ENCODE data around the gene CX3CL1.

The CX3CL1 gene

GRCh38 chr16:57387598-57388354, 15.5 kb downstream of the CX3CL1 start:
- H3K36me3 ChIP-seq, result no peaks in the 10 kb centered on the region
- H3K9me3 ChIP-seq (ENCODE audit: severe bottlenecking), result no peaks in the 10 kb centered on the region
- H3K27ac ChIP-seq, result no peak overlapping the region
- DNase-seq, result no peak
- no peaks in the 10 kb centered on the region for H3K27me3 ChIP-seq (ENCODE audit: insufficient read depth, low read depth, severe bottlenecking)
- no peak overlapping the region for H3K4me3 ChIP-seq (ENCODE audit: low read depth, low read length)
- TF ChIP-seq CTCF (IDR thresholded peaks at IDR 0.05; ENCODE audit: low read depth, low read length), result no peak

- Histone ChIP-seq H3K27ac (no peak overlapping the region), H3K9me3 (ENCODE audit: severe bottlenecking) (no peaks in the 10 kb centered on the region), H3K27me3 (ENCODE audit: insufficient read depth, low read depth, severe bottlenecking) (no peaks in the 10 kb centered on the region), H3K4me3 (ENCODE audit: low read depth, low read length) (no peak overlapping the region), H3K36me3 (no peaks in the 10 kb centered on the region)
- TF ChIP-seq CTCF (IDR thresholded peaks at IDR 0.05; ENCODE audit: low read depth, low read length), result no peak
- DNase-seq, result no peak
Observed at GRCh38 chr16:57388359-57389086, 16.2 kb downstream of the CX3CL1 start.

- no peak for TF ChIP-seq CTCF (IDR thresholded peaks at IDR 0.05; ENCODE audit: low read depth, low read length)
- H3K9me3 ChIP-seq (ENCODE audit: severe bottlenecking), result no peaks in the 10 kb centered on the region
- no peak overlapping the region for H3K27ac ChIP-seq
- DNase-seq, result no peak
- H3K27me3 ChIP-seq (ENCODE audit: insufficient read depth, low read depth, severe bottlenecking), result no peaks in the 10 kb centered on the region
- H3K4me3 ChIP-seq (ENCODE audit: low read depth, low read length), result no peak overlapping the region
- H3K36me3 ChIP-seq, result no peaks in the 10 kb centered on the region
Observed at GRCh38 chr16:57389087-57389468, 16.8 kb downstream of the CX3CL1 start.

- Histone ChIP-seq H3K4me3 (ENCODE audit: low read depth, low read length) (no peak overlapping the region), H3K27ac (no peak overlapping the region), H3K27me3 (ENCODE audit: insufficient read depth, low read depth, severe bottlenecking) (no peaks in the 10 kb centered on the region), H3K36me3 (no peaks in the 10 kb centered on the region), H3K9me3 (ENCODE audit: severe bottlenecking) (no peaks in the 10 kb centered on the region)
- no peak for TF ChIP-seq CTCF (IDR thresholded peaks at IDR 0.05; ENCODE audit: low read depth, low read length)
- DNase-seq, result no peak
Observed at GRCh38 chr16:57390636-57391295, 18.5 kb downstream of the CX3CL1 start.

GRCh38 chr16:57391300-57391699, 19.0 kb downstream of the CX3CL1 start:
- H3K4me3 ChIP-seq (ENCODE audit: low read depth, low read length), result no peak overlapping the region
- no peaks in the 10 kb centered on the region for H3K27me3 ChIP-seq (ENCODE audit: insufficient read depth, low read depth, severe bottlenecking)
- TF ChIP-seq CTCF (IDR thresholded peaks at IDR 0.05; ENCODE audit: low read depth, low read length), result no peak
- DNase-seq, result no peak
- H3K9me3 ChIP-seq (ENCODE audit: severe bottlenecking), result no peaks in the 10 kb centered on the region
- H3K36me3 ChIP-seq, result no peaks in the 10 kb centered on the region
- H3K27ac ChIP-seq, result no peak overlapping the region
